PFSK-1 (cell line): Measurements from ENCODE around the gene RET.

Experiments used
- POLR2AphosphoS5 ChIP-seq: IDR thresholded peaks from 2 replicates; pipeline ENCODE4 v1.6.1; 2012; ENCODE audit warnings: low read depth, mild to moderate bottlenecking, control low read depth, low read length, moderate library complexity
- TF ChIP-seq, protein P1 (sequence below), 2 experiments: IDR thresholded peaks; 2 replicates each; pipeline versions ENCODE4 v1.6.1 to v1.8.0; 2011 to 2012; ENCODE audit warnings: low read depth in 2 of 2, low read length in 2 of 2, control low read depth in 1 of 2, inconsistent platforms in 1 of 2, mild to moderate bottlenecking in 1 of 2, moderate library complexity in 1 of 2; ENCODE audit not compliant: insufficient read depth in 1 of 2

DNA sequence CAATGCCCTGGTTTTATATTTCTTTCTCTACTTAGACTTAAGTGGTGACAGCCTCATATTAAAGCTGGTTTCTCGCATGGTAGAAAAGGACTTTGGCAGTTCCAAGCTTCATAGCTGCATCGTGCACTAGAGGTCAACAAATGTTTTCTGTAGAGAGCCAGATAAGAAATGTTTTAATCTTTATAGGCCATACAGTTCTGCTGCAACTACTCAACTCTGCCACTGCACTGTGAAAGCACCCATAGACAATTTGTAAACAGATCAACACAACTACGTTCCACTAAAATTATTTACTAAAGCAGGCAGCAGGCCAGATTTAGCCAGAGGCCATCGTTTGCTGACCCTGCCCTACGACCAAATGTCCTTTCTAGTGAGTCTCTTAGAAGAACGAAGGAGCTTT, 98.1 kb downstream of the RET start:
- no peak for TF ChIP-seq POLR2AphosphoS5
- TF ChIP-seq, protein P1, sequence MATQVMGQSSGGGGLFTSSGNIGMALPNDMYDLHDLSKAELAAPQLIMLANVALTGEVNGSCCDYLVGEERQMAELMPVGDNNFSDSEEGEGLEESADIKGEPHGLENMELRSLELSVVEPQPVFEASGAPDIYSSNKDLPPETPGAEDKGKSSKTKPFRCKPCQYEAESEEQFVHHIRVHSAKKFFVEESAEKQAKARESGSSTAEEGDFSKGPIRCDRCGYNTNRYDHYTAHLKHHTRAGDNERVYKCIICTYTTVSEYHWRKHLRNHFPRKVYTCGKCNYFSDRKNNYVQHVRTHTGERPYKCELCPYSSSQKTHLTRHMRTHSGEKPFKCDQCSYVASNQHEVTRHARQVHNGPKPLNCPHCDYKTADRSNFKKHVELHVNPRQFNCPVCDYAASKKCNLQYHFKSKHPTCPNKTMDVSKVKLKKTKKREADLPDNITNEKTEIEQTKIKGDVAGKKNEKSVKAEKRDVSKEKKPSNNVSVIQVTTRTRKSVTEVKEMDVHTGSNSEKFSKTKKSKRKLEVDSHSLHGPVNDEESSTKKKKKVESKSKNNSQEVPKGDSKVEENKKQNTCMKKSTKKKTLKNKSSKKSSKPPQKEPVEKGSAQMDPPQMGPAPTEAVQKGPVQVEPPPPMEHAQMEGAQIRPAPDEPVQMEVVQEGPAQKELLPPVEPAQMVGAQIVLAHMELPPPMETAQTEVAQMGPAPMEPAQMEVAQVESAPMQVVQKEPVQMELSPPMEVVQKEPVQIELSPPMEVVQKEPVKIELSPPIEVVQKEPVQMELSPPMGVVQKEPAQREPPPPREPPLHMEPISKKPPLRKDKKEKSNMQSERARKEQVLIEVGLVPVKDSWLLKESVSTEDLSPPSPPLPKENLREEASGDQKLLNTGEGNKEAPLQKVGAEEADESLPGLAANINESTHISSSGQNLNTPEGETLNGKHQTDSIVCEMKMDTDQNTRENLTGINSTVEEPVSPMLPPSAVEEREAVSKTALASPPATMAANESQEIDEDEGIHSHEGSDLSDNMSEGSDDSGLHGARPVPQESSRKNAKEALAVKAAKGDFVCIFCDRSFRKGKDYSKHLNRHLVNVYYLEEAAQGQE (IDR thresholded peaks at IDR 0.05; ENCODE audit: insufficient read depth in 1 of 2, low read depth in 2 of 2, low read length in 2 of 2): no peak
